GM19467 (cell line): ENCODE data around the gene CCAR1.
A peak's percentile ranks its signal among the peaks of the same experiment; 100 is the strongest.
"Not testable (repeated sequence)": the region's sequence is repeated elsewhere in the genome, so short reads cannot be mapped to it uniquely, and the experiment has no call there.

Experiments used
- ATAC-seq: cut with Tn5 transposase; IDR thresholded peaks from one replicate; pipeline ENCODE4 v1.9.1; 2021; ENCODE audit warnings: mild to moderate bottlenecking, moderate library complexity; ENCODE audit not compliant: unreplicated experiment

Gene CCAR1

DNA sequence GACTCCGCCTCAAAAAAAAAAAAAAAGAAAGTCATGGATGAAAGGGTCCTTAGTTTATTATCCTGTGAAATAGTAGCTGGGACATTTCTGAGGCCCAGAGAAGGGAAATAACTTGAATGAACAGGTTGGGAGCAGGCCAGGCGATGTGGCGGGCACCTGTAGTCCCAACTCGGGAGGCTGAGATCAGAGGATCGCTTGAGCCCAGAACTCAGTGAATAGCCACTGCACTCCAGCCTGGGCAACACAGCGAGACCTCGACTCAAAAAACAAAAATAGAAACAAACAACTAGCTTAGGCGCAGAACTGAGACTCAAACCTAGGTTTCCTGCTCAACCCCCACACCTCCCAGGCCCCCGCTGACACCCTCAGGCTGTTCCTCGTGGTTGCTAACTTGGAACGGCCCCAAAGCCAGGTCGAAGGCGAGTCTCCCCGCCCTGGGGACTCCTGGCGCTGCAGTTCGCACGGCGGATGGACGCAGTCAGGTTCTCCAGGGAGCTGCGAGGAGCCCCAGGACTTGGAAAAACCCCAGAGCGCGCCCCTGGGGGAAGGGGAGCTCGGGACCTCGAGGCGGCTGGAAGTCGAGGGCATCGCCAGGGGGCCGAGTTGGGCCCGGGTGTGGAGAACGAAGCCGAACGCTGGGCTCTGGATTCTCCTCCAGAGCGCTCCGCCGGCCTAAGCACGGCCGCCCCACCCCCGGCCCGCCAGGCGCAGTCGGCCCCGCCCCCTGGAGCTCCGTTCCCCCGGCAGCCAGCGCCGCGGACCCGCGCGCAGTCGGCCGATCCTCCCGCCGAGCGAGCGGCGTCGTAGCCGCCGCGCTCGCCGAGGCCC lies 105.9 kb downstream of the CCAR1 start, which contains the start of gene STOX1:
TSS of gene STOX1 (plus strand) at position 768 of the 828 bp plus-strand sequence. CDS start 93 bp downstream, outside the sequence.
- peak; percentile 62 for ATAC-seq

DNA sequence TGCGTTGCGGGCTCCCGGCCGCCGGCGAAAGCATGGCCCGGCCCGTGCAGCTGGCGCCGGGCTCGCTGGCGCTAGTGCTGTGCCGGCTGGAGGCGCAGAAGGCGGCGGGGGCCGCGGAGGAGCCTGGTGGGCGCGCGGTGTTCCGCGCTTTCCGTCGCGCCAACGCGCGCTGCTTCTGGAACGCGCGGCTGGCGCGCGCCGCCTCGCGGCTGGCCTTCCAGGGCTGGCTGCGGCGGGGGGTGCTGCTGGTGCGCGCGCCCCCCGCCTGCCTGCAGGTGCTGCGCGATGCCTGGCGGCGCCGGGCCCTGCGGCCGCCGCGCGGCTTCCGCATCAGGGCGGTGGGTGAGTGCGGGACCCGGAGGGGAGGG lies 106.5 kb downstream of the CCAR1 start:
- peak; percentile 25 for ATAC-seq

DNA sequence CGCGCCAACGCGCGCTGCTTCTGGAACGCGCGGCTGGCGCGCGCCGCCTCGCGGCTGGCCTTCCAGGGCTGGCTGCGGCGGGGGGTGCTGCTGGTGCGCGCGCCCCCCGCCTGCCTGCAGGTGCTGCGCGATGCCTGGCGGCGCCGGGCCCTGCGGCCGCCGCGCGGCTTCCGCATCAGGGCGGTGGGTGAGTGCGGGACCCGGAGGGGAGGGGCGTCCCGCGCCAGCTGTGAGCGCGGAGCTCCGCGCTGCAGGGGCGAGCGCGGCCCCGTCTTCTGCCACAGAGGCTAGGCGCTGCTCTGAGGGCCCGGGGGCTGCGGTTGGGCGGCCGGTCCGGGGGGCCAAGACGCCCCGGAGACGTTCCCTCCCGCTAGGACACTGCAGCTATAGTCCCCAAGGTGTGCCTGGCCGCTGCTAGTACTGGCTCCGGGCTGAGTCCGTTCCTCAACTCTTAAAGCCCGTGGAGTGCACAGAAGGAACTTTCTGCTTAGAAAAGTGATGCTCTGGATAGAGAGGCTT lies 107.1 kb downstream of the CCAR1 start:
- peak; percentile 47 for ATAC-seq

DNA sequence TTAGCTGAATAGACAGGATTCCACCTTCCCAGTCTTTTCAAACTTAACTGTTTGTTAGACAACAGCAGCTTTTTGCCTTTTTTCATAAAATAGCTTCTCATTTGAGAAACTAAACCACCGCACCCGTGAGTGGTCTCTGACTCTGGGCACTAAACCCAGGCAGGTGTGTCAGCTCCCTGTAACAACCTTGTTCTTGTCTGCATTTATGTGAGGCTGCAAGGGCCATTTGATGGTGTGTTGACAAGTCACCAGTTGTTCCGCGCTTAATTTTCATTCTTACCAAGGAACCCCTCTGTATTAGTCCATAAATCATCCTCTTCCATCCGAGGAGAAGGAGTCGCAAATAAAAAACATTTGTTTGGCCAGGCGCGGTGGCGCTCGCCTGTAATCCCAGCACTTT lies 107.8 kb downstream of the CCAR1 start:
- no peak for ATAC-seq

DNA sequence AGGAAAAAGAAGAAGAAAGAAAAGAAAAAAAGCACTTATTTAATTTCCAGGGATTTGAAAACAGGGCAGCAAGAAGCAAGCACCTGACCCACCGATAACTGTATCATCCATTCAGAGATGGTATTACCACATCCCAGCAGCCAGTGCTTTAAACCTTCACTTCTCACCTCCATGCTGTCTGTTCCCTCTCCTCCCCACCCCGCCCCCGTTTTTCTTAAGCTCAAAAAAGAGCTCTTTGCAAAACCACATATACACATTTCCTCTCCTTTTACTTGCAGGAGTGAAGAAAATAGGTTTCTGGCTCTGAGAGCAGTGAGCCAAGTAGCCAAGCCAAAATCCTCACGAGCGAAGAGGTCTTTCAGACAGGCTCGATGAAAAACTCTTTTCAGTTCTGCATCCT lies 108.5 kb downstream of the CCAR1 start:
- no peak for ATAC-seq

DNA sequence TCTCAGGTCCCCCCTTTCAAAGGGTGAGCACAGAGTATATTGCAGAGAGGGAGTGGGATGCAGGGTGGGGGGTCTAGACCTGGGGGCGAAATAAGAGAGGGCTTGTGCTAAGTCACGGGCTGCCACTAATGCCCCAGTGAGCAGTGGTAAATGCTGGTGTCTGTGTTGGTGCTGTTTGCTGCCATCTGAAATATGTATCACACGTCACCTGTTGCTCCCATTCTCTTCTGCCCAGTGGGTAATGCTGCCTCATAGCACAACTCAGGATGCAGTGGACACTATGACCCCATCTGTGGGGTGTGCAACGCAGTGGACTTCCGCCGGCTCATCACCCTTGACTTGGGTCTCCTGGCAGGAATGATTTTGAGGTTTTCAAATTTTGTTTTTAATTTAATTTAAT lies 108.9 kb downstream of the CCAR1 start:
- ATAC-seq = no peak

DNA sequence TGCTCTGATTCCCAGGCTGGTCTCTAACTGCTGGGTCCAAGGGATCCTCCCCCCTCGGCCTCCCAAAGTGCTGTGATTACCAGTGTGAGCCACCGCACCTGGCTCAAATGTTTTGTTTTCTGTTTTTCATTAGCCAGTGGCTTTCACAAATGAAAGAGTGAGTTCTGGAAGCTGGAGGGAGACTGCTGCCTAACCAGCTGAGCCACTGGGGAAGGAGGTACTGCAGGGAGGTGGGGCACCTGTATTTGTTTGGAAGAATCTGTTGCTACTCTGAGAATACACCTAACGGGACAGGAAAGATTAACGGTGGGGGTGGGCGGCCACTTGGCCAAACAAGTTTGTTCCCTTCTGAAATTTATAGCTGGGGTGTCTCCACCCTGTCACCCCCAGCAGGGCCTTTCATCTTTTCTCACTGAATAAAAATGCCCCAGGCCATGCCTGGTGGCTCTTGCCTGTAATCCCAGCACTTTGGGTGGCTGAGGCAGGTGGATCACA lies 111.0 kb downstream of the CCAR1 start:
- ATAC-seq = no peak

DNA sequence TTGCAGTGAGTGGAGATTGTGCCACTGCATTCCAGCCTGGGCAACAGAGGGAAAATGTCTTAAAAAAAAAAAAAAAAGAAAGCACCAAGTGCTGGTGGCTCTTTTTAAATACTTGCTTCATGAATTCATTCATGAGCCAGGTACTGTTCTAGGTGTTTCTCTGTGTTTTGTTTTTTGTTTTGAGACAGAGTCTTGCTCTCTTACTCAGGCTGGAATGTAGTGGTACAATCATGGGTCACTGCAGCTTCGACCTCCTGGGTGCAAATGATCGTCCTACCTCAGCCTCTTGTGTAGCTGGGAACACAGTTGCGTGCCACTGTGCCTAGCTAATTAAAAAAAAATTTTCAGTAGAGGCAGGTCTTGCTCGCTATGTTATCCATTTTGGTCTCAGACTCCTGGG lies 111.6 kb downstream of the CCAR1 start:
- no peak for ATAC-seq

DNA sequence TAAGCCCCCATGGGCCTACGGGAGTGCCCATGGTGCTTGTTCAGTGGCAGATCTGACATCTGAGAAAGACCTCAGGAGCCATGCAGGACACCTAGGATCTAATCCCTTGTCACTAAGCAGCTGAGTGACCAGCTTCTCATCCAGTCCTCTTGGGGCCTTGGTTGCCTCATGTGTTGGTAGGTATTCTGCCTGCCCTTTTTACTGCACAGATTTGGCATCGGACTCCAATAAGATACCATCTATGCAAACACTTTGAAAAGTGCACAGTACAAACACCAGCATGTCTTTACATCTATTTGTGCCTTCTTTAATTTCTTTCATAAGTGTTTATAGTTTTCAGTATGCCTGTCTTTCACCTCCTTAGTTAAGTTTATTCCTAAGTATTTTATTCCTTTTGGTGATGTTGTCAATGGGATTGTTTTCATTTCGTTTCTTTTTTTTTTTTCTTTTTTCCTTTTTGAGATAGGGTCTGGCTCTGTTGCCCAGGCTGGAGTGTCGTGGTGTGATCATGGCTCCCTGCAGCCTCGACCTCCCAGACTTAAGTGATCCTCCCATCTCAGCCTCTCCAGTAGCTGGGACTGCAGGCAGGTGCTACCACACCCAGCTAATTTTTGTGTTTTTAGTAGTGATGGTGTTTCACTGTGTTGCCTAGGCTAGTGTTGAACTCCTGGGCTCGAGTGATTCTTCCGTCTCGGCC lies 116.7 kb downstream of the CCAR1 start:
- ATAC-seq = no peak

DNA sequence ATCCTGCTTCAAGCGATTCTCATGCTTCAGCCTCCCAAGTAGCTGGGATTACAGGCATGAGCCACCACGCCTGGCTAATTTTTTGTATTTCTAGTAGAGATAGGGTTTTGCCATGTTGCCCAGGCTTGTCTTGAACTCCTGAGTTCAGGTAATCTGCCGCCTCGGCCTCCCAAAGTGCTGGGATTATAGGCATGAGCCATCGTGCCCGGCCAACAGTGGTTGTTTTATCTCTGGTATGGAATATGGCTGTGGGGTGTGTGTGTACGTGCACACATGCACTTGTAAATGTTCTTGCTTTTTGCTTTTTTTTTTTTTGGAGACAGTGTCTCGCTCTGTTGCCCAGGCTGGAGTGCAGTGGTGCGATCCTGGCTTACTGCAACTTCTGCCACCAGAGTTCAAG lies 119.6 kb downstream of the CCAR1 start:
- not testable (repeated sequence) for ATAC-seq
